ENCODE results near the gene ABCA1. TPM values are rescaled to one million over a fixed set of nuclear protein-coding genes. Genes with fewer than 3 reads are reported as not detected.

The ABCA1 gene
- total RNA-seq, 2 donors from 2014 or later = 21.6 to 34.8 TPM

DNA sequence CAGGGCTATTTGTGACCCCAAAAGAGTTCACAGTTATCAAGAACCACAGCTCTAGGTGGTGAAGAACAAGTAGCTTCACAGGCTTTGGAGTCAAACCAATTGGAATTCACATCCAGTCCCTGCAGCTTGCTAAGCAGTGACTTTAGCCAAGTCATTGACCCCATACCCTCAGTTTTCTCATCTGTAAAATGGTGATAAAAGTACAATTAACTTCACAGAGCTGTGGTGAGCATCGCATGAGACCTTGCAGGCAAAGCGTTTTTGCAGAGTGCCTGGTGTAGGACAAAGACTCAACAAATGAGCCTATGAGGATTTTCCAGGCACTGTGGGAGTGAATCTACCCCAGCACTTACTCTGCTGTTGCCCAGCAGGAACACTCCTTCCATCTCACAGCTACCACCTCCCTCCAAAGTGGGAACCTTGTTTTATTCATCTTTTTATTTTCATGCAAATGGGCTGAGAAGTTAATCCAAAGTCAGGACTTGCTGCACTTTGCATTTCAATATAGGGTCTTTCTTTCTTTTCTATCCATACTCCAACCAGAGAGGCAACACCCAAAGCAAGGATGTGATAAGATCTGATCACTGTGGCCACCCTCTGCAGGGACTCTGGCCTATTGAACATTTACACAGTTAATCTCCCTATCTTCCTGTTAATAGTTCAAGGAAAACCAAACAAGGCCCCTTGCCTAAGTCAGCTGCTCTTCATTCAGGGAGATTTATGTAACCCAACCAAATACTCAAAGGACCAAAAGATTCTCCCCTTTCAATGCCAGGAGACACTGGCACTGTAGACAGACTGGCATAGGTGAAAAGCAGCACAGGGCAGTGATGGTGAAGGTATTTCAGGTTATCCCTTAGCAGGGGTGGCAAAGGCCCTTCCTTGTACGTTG is 41.9 kb downstream of the ABCA1 start:
- no peak overlapping the region for H3K27ac ChIP-seq (ENCODE audit: low read depth, low read length)
- no peaks in the 10 kb centered on the region for H3K27me3 Mint-ChIP-seq (ENCODE audit: insufficient read depth)
- peaks cover 6% of the 10 kb centered on the region for H3K4me1 ChIP-seq (ENCODE audit: control insufficient read depth, insufficient read depth, low read length)
- peaks cover 23% of the 10 kb centered on the region for H3K36me3 Mint-ChIP-seq (ENCODE audit: low read depth)
- no peaks in the 10 kb centered on the region for H3K27me3 ChIP-seq (ENCODE audit: control insufficient read depth, insufficient read depth, low read length, poor library complexity, severe bottlenecking)
- 50% methylated on average over 3 of the region's 3 CpGs; no CpG with 5 or more reads in 1 of the 2 experiments for WGBS, 2 experiments (ENCODE audit: insufficient coverage in 1 of 2, insufficient read length in 1 of 2)
- no peak overlapping the region for H3K9ac ChIP-seq (ENCODE audit: extremely low read depth, low read length, poor library complexity, severe bottlenecking)
- no peak overlapping the region for H3K4me3 ChIP-seq (ENCODE audit: low read length)
- no peaks in the 10 kb centered on the region for H3K9me3 Mint-ChIP-seq
- peaks cover 79% of the 10 kb centered on the region for H3K36me3 ChIP-seq (ENCODE audit: control insufficient read depth, insufficient read depth, low read length)
- no peaks in the 10 kb centered on the region for H3K9me3 ChIP-seq (ENCODE audit: control insufficient read depth, low read length)
- TF ChIP-seq, protein P1, sequence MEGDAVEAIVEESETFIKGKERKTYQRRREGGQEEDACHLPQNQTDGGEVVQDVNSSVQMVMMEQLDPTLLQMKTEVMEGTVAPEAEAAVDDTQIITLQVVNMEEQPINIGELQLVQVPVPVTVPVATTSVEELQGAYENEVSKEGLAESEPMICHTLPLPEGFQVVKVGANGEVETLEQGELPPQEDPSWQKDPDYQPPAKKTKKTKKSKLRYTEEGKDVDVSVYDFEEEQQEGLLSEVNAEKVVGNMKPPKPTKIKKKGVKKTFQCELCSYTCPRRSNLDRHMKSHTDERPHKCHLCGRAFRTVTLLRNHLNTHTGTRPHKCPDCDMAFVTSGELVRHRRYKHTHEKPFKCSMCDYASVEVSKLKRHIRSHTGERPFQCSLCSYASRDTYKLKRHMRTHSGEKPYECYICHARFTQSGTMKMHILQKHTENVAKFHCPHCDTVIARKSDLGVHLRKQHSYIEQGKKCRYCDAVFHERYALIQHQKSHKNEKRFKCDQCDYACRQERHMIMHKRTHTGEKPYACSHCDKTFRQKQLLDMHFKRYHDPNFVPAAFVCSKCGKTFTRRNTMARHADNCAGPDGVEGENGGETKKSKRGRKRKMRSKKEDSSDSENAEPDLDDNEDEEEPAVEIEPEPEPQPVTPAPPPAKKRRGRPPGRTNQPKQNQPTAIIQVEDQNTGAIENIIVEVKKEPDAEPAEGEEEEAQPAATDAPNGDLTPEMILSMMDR (conservative IDR thresholded peaks at IDR 0.05) = no peak
- H3K4me1 Mint-ChIP-seq = peaks cover 77% of the 10 kb centered on the region
- H3K27ac Mint-ChIP-seq = peak overlapping the region; percentile 30
- peak overlapping the region; percentile 11 for H3K4me3 Mint-ChIP-seq
- peak; percentile 78 for DNase-seq

DNA sequence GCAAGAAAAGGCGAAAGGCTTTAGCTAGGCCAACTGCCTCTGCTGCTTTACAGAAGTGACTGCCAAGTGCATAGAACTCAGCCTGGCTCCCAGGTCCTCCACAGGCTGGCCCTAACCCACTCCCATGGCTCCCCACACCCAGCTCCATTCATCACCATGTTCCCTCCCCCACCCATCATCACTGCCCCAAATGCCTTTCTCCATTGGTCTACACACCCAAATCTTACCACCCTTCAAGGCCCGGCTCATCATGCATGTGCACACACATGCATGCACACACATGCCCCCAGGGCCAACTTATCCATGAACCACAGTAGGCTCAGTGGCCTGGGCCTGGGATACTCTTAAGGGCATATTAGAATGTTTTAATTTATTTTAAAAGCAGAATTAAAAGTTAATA is 44.8 kb downstream of the ABCA1 start:
- peaks cover 64% of the 10 kb centered on the region for H3K4me1 Mint-ChIP-seq

DNA sequence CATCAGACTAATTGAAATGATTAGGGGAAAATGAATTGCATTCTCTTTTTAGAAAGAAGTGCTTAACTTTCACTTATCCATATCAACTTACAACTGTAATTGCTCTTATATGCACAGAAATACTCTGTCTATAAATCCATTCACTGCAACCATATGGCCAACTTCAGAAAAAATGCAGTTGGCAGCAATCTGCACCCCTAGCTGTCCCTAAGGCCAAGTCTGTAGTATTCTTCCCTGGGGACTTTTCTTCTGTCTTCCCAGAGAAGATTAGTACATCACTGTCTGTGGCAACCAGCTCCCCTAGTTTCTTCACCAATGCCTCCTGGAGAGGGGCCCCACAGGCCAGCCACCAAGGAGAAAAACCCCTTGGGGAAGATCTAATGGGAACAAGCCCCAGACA is 45.4 kb downstream of the ABCA1 start:
- Histone ChIP-seq H3K9me3 (ENCODE audit: control insufficient read depth, low read length) (no peaks in the 10 kb centered on the region), H3K4me3 (ENCODE audit: low read length) (no peak overlapping the region), H3K36me3 (ENCODE audit: control insufficient read depth, insufficient read depth, low read length) (peaks cover 93% of the 10 kb centered on the region), H3K27me3 (ENCODE audit: control insufficient read depth, insufficient read depth, low read length, poor library complexity, severe bottlenecking) (no peaks in the 10 kb centered on the region), H3K9ac (ENCODE audit: extremely low read depth, low read length, poor library complexity, severe bottlenecking) (no peak overlapping the region), H3K4me1 (ENCODE audit: control insufficient read depth, insufficient read depth, low read length) (peaks cover 3% of the 10 kb centered on the region), H3K27ac (ENCODE audit: low read depth, low read length) (no peak overlapping the region)
- no peak overlapping the region for H3K27ac Mint-ChIP-seq
- H3K4me1 Mint-ChIP-seq = peaks cover 59% of the 10 kb centered on the region
- H3K4me3 Mint-ChIP-seq = no peak overlapping the region
- H3K27me3 Mint-ChIP-seq (ENCODE audit: insufficient read depth) = no peaks in the 10 kb centered on the region
- no peak for DNase-seq
- H3K36me3 Mint-ChIP-seq (ENCODE audit: low read depth) = peaks cover 50% of the 10 kb centered on the region
- no peaks in the 10 kb centered on the region for H3K9me3 Mint-ChIP-seq
- TF ChIP-seq, protein P1 (conservative IDR thresholded peaks at IDR 0.05) = no peak

More for the DNA sequence above, 44.8 kb downstream of the ABCA1 start:
- no peaks in the 10 kb centered on the region for H3K27me3 ChIP-seq (ENCODE audit: control insufficient read depth, insufficient read depth, low read length, poor library complexity, severe bottlenecking)
- no peaks in the 10 kb centered on the region for H3K9me3 ChIP-seq (ENCODE audit: control insufficient read depth, low read length)
- no peaks in the 10 kb centered on the region for H3K27me3 Mint-ChIP-seq (ENCODE audit: insufficient read depth)
- H3K36me3 ChIP-seq (ENCODE audit: control insufficient read depth, insufficient read depth, low read length) = peaks cover 93% of the 10 kb centered on the region
- TF ChIP-seq, protein P1 (conservative IDR thresholded peaks at IDR 0.05) = no peak
- no peak overlapping the region for H3K9ac ChIP-seq (ENCODE audit: extremely low read depth, low read length, poor library complexity, severe bottlenecking)
- H3K27ac ChIP-seq (ENCODE audit: low read depth, low read length) = no peak overlapping the region
- no peak overlapping the region for H3K27ac Mint-ChIP-seq
- no peak for DNase-seq
- peaks cover 3% of the 10 kb centered on the region for H3K4me1 ChIP-seq (ENCODE audit: control insufficient read depth, insufficient read depth, low read length)
- H3K36me3 Mint-ChIP-seq (ENCODE audit: low read depth) = peaks cover 47% of the 10 kb centered on the region
- no peak overlapping the region for H3K4me3 Mint-ChIP-seq
- H3K9me3 Mint-ChIP-seq = no peaks in the 10 kb centered on the region
- WGBS, 2 experiments (ENCODE audit: insufficient coverage in 1 of 2, insufficient read length in 1 of 2) = 98 to 100% methylated on average over 1 to 2 of the region's 2 CpGs
- H3K4me3 ChIP-seq (ENCODE audit: low read length) = no peak overlapping the region
